Inflammatory macrophage treated with lipopolysaccharide for 1 hour (primary cell): ENCODE measurements around the gene CAPN14.

ENCODE experiments used
- DNase-seq, 2 donors: peaks; one replicate each; pipeline ENCODE4 v3.0.0-alpha.2; 2020 to 2022

The CAPN14 gene

GRCh38 chr2:31240381-31241365 is 23.4 kb upstream of the CAPN14 start:
- no peak for DNase-seq

- no peak for DNase-seq
Measured at GRCh38 chr2:31239593-31240177, 22.4 kb upstream of the CAPN14 start.

GRCh38 chr2:31238906-31239592 is 21.7 kb upstream of the CAPN14 start:
- DNase-seq: no peak

- DNase-seq: no peak
Measured at GRCh38 chr2:31238126-31238905, 21.0 kb upstream of the CAPN14 start.

GRCh38 chr2:31237348-31238017 is 20.2 kb upstream of the CAPN14 start:
- no peak for DNase-seq

- DNase-seq: no peak
Measured at GRCh38 chr2:31236433-31237205, 19.3 kb upstream of the CAPN14 start.

GRCh38 chr2:31235504-31235902 is 18.2 kb upstream of the CAPN14 start:
- DNase-seq: no peak

- DNase-seq: no peak
Measured at GRCh38 chr2:31234683-31235503, 17.6 kb upstream of the CAPN14 start.

- DNase-seq: peak; percentile 62 to 71
Measured at GRCh38 chr2:31233741-31234682, 16.7 kb upstream of the CAPN14 start, which contains the start of gene EHD3. EHD3 (plus strand) TSS chr2:31234152; CDS start chr2:31234622, 470 bp downstream.

- no peak for DNase-seq
Measured at GRCh38 chr2:31233231-31233630, 15.9 kb upstream of the CAPN14 start.

- DNase-seq: no peak
Measured at GRCh38 chr2:31232586-31232985, 15.3 kb upstream of the CAPN14 start.

- no peak for DNase-seq
Measured at GRCh38 chr2:31231571-31232302, 14.4 kb upstream of the CAPN14 start.

- DNase-seq: no peak
Measured at GRCh38 chr2:31230751-31231150, 13.4 kb upstream of the CAPN14 start.

- DNase-seq: no peak
Measured at GRCh38 chr2:31228717-31229116, 11.4 kb upstream of the CAPN14 start.

GRCh38 chr2:31227711-31228125 is 10.4 kb upstream of the CAPN14 start:
- DNase-seq: no peak

GRCh38 chr2:31227110-31227509 is 9.8 kb upstream of the CAPN14 start:
- DNase-seq: no peak

GRCh38 chr2:31226266-31226665 is 9.0 kb upstream of the CAPN14 start:
- DNase-seq: no peak

- no peak for DNase-seq
Measured at GRCh38 chr2:31223749-31224148, 6.4 kb upstream of the CAPN14 start.
